CD14-positive monocyte (primary cell): ENCODE measurements around the gene FOSB. TPM values are rescaled to one million over a fixed set of nuclear protein-coding genes. Genes with fewer than 3 reads are reported as not detected.

Source experiments
- DNase-seq, 3 donors: peaks; one replicate each; pipeline ENCODE4 v3.0.0-alpha.2; 2011 to 2022
- H2AFZ ChIP-seq: 2 replicates; pipeline ENCODE4 v1.6.0; 2012; ENCODE audit warnings: mild to moderate bottlenecking, low read depth, low read length, inconsistent platforms; ENCODE audit not compliant: insufficient read depth, poor library complexity, severe bottlenecking
- H3K27ac ChIP-seq, 2 donors: 1 replicate in 1 of 2; 2 replicates in 1 of 2; pipeline ENCODE4 v1.5.1; 2012 to 2013; ENCODE audit warnings: low read length in 2 of 2, control low read depth in 1 of 2, inconsistent platforms in 1 of 2, low read depth in 1 of 2, mild to moderate bottlenecking in 1 of 2
- H3K27me3 ChIP-seq, 2 donors: one replicate each; pipeline versions ENCODE4 v1.6.0 to v1.6.1; 2011 to 2013; ENCODE audit warnings: low read length in 2 of 2; ENCODE audit not compliant: control insufficient read depth in 2 of 2, insufficient read depth in 2 of 2
- H3K36me3 ChIP-seq, 2 donors: replicated peaks in 1 of 2; 1 replicate in 1 of 2; 2 replicates in 1 of 2; pipeline versions ENCODE4 v1.5.1 to v1.6.1; 2012 to 2013; ENCODE audit warnings: low read length in 2 of 2, control low read depth in 1 of 2, inconsistent platforms in 1 of 2, mild to moderate bottlenecking in 1 of 2; ENCODE audit not compliant: insufficient read depth in 2 of 2, control insufficient read depth in 1 of 2
- H3K4me1 ChIP-seq, 2 donors: 1 replicate in 1 of 2; 2 replicates in 1 of 2; pipeline versions ENCODE4 v1.5.1 to v1.6.1; 2012 to 2013; ENCODE audit warnings: low read length in 2 of 2, control low read depth in 1 of 2, inconsistent platforms in 1 of 2, mild to moderate bottlenecking in 1 of 2, moderate library complexity in 1 of 2; ENCODE audit not compliant: insufficient read depth in 2 of 2, control insufficient read depth in 1 of 2
- H3K4me2 ChIP-seq: replicated peaks from 2 replicates; pipeline ENCODE3; 2012; ENCODE audit warnings: low read length, moderate library complexity, mild to moderate bottlenecking; ENCODE audit not compliant: poor library complexity, severe bottlenecking; ENCODE audit errors: extremely low read depth
- H3K4me3 ChIP-seq, 3 experiments: fragments of 200-600 bp in 1 of 3; sonication (generic) in 1 of 3; replicated peaks in 1 of 3; 1 replicate in 2 of 3; 2 replicates in 1 of 3; pipeline ENCODE4 v1.5.1; 2011 to 2013; ENCODE audit warnings: low read length in 3 of 3, mild to moderate bottlenecking in 3 of 3, control low read depth in 2 of 3, low read depth in 2 of 3, inconsistent platforms in 1 of 3, moderate library complexity in 1 of 3
- H3K79me2 ChIP-seq: 2 replicates; pipeline ENCODE4 v1.6.0; 2012; ENCODE audit warnings: mild to moderate bottlenecking, control low read depth, inconsistent platforms, low read length, moderate library complexity; ENCODE audit not compliant: insufficient read depth
- H3K9ac ChIP-seq: 2 replicates; pipeline ENCODE4 v1.6.0; 2017; ENCODE audit warnings: low read length, mild to moderate bottlenecking; ENCODE audit not compliant: insufficient read depth, poor library complexity, severe bottlenecking
- H3K9me3 ChIP-seq, 2 donors: replicated peaks in 1 of 2; 1 replicate in 1 of 2; 2 replicates in 1 of 2; pipeline versions ENCODE4 v1.5.1 to v1.6.1; 2012 to 2013; ENCODE audit warnings: low read length in 2 of 2, control low read depth in 1 of 2; ENCODE audit not compliant: control insufficient read depth in 1 of 2, insufficient read depth in 1 of 2
- H4K20me1 ChIP-seq: 2 replicates; pipeline ENCODE4 v1.6.0; 2012; ENCODE audit warnings: mild to moderate bottlenecking, low read length, control low read depth, moderate library complexity; ENCODE audit not compliant: insufficient read depth
- H3K27ac Mint-ChIP-seq, 7 donors: one replicate each; pipeline ENCODE4 v1.8.0; 2020; ENCODE audit warnings: mild to moderate bottlenecking in 7 of 7, mixed read lengths in 7 of 7, moderate library complexity in 6 of 7, inconsistent platforms in 2 of 7
- H3K27me3 Mint-ChIP-seq, 3 donors: one replicate each; pipeline ENCODE4 v1.8.0; 2021 to 2022; ENCODE audit warnings: low read depth in 3 of 3, mild to moderate bottlenecking in 3 of 3, mixed read lengths in 3 of 3, moderate library complexity in 3 of 3, inconsistent platforms in 1 of 3
- H3K36me3 Mint-ChIP-seq, 2 donors: one replicate each; pipeline ENCODE4 v1.8.0; 2020; ENCODE audit warnings: mixed read lengths in 2 of 2, inconsistent platforms in 1 of 2, mild to moderate bottlenecking in 1 of 2
- H3K4me1 Mint-ChIP-seq: one replicate; pipeline ENCODE4 v1.8.0; 2020; ENCODE audit warnings: mild to moderate bottlenecking, mixed read lengths
- H3K4me3 Mint-ChIP-seq, 2 donors: one replicate each; pipeline ENCODE4 v1.8.0; 2020; ENCODE audit warnings: mild to moderate bottlenecking in 2 of 2, mixed read lengths in 2 of 2, moderate library complexity in 1 of 2
- H3K9me3 Mint-ChIP-seq, 7 donors: one replicate each; pipeline ENCODE4 v1.8.0; 2020 to 2022; ENCODE audit warnings: mixed read lengths in 7 of 7, mild to moderate bottlenecking in 6 of 7, moderate library complexity in 6 of 7, inconsistent platforms in 2 of 7
- WGBS: methylation state at CpG from one replicate; pipeline ENCODE4 v1.1.5; 2013; ENCODE audit warnings: missing lambda C conversion rate; ENCODE audit not compliant: insufficient coverage; 5-methylcytosine and 5-hydroxymethylcytosine counted together
- intact Hi-C, 2 donors: fragments of 100-400 bp; cut with micrococcal nuclease; formaldehyde crosslinking; loops; one replicate each; pipeline versions ENCODE4 v1.15.0 to v1.15.1; 2023
- polyA plus RNA-seq, 3 donors: library from polyadenylated mRNA; depleted of rRNA in 1 of 3; unstranded in 2 of 3; stranded (reverse) in 1 of 3; fragments of 300-500 nt in 2 of 3; fragments of >200 nt in 1 of 3; fragmentation: Illumina TruSeq in 2 of 3; gene quantifications; 1 replicate in 2 of 3; 2 replicates in 1 of 3; pipeline ENCODE4 v1.2.3, GENCODE V29; 2012 to 2021
- TF ChIP-seq, protein P1 (sequence below): fragments of 200-600 bp; IDR thresholded peaks from one replicate; pipeline ENCODE4 v1.8.0; 2022; ENCODE audit warnings: antibody characterized with exemption, mild to moderate bottlenecking

The FOSB gene
- polyA plus RNA-seq, 3 donors = 27.3 to 840 (median 28.2) TPM

DNA sequence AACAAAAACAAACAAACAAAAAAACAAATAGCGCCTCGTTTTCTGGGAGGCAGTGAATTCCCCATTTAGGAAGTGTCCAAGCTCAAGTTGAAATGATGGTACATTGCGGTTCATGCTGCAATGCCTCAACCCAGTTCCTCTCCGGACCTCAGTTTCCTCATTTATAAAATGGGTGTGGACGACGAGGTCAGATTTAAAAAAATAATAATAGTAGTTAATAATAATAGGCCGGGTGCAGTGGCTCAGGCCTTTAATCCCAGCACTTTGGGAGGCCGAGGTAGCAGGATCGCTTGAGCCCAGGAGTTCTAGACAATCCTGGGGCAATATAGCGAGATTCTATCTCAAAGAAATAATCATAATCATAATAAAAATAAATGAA is 28.6 kb upstream of the FOSB start:
- Mint-ChIP-seq H3K9me3 (peaks cover 0 to 5% (median 0%) of the 10 kb centered on the region in 7 donors), H3K4me1 (peaks cover 35% of the 10 kb centered on the region), H3K27me3 (peaks cover 0 to 4% (median 1%) of the 10 kb centered on the region in 3 donors), H3K4me3 (peak overlapping the region in 1 of 2 donors; percentile 41), H3K36me3 (peaks cover 5% of the 10 kb centered on the region in 2 donors), H3K27ac (peak overlapping the region; percentile 42 to 88 (median 80))
- no peaks in the 10 kb centered on the region for H3K36me3 ChIP-seq
- H3K9me3 ChIP-seq = no peaks in the 10 kb centered on the region
- TF ChIP-seq, protein P1, sequence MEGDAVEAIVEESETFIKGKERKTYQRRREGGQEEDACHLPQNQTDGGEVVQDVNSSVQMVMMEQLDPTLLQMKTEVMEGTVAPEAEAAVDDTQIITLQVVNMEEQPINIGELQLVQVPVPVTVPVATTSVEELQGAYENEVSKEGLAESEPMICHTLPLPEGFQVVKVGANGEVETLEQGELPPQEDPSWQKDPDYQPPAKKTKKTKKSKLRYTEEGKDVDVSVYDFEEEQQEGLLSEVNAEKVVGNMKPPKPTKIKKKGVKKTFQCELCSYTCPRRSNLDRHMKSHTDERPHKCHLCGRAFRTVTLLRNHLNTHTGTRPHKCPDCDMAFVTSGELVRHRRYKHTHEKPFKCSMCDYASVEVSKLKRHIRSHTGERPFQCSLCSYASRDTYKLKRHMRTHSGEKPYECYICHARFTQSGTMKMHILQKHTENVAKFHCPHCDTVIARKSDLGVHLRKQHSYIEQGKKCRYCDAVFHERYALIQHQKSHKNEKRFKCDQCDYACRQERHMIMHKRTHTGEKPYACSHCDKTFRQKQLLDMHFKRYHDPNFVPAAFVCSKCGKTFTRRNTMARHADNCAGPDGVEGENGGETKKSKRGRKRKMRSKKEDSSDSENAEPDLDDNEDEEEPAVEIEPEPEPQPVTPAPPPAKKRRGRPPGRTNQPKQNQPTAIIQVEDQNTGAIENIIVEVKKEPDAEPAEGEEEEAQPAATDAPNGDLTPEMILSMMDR = no peak
- DNase-seq = peak; percentile 39 to 82 (median 70)
- peak overlapping the region; percentile 76 for H3K9ac ChIP-seq
- H4K20me1 ChIP-seq = no peaks in the 10 kb centered on the region
- H3K4me1 ChIP-seq = peaks cover 36 to 46% of the 10 kb centered on the region in 2 donors
- no peaks in the 10 kb centered on the region for H3K27me3 ChIP-seq
- peak overlapping the region in 2 of 3 experiments; percentile 49 to 73 for H3K4me3 ChIP-seq
- peak overlapping the region in 1 of 2 donors; percentile 73 for H3K27ac ChIP-seq
- H3K4me2 ChIP-seq = peak overlapping the region; percentile 78
- H3K79me2 ChIP-seq = no peaks in the 10 kb centered on the region
- H2AFZ ChIP-seq = no peak overlapping the region
- intact Hi-C loops = loop anchor here (1.0 to 2.0 kb wide), 4 partner anchors 8 to 40 kb away; no protein-coding TSS in a partner anchor
- no CpG with 5 or more reads among the region's 10 CpGs for WGBS

DNA sequence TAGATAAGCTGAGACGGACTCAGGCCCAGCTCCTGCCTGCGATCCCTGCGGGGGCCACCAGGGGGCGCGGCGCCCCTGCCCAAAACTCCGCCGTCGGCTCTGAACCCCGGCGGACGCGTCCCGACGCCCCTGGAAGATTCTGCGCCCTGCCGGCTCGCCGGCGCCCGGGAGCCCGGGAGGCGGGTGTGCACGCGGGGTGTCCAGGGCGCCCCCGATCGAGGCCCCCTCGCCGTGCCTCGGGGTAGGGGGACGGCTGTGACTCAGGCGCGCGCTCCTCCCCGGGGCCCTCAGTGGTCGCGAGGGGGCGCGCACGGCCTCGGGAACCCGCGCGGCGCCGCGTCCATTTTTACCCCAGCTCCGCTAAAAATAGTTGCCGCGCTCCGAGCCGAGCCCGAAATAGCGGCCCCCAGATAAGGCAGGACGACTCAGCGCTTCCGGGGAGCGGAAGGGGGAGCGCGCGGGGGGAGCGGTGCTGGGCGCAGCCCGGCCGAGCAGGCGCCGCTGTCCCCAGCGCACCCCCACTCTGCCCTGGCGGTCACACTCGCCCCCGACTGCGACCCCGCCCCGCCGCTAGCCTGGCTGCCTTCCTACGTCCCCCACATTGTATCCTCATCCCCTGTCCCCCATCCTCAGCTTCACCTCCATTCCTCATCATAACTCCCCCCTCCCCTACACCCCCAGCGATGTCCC is 28.1 kb upstream of the FOSB start:
- no peaks in the 10 kb centered on the region for H3K36me3 ChIP-seq
- H3K36me3 Mint-ChIP-seq = peaks cover 5% of the 10 kb centered on the region in 2 donors
- peaks cover 0 to under 1% of the 10 kb centered on the region in 2 donors for H3K27me3 ChIP-seq
- H3K4me1 Mint-ChIP-seq = peaks cover 40% of the 10 kb centered on the region
- no peaks in the 10 kb centered on the region for H3K79me2 ChIP-seq
- peak; percentile 82 to 90 (median 87) for DNase-seq
- H3K27ac ChIP-seq = peak overlapping the region in 1 of 2 donors; percentile 73
- peak overlapping the region; percentile 77 for H2AFZ ChIP-seq
- H4K20me1 ChIP-seq = no peaks in the 10 kb centered on the region
- H3K27me3 Mint-ChIP-seq = peaks cover 0 to 4% (median 1%) of the 10 kb centered on the region in 3 donors
- H3K4me3 Mint-ChIP-seq = peak overlapping the region; percentile 69 to 73
- H3K4me1 ChIP-seq = peaks cover 40 to 52% of the 10 kb centered on the region in 2 donors
- peak overlapping the region in 2 of 3 experiments; percentile 49 to 73 for H3K4me3 ChIP-seq
- H3K9me3 ChIP-seq = no peaks in the 10 kb centered on the region
- under 1% methylated on average over 71 of the region's 78 CpGs for WGBS
- peak overlapping the region in 6 of 7 donors; percentile 78 to 93 (median 86) for H3K27ac Mint-ChIP-seq
- TF ChIP-seq, protein P1 = peak; percentile 100
- H3K9me3 Mint-ChIP-seq = peaks cover 0 to 5% (median 2%) of the 10 kb centered on the region in 7 donors
- peak overlapping the region; percentile 78 for H3K4me2 ChIP-seq
- peak overlapping the region; percentile 76 for H3K9ac ChIP-seq
- intact Hi-C loops = loop anchor here (1.0 to 2.0 kb wide), 4 partner anchors 8 to 39 kb away; no protein-coding TSS in a partner anchor
